ENCODE results near the gene KSR2.

DNA sequence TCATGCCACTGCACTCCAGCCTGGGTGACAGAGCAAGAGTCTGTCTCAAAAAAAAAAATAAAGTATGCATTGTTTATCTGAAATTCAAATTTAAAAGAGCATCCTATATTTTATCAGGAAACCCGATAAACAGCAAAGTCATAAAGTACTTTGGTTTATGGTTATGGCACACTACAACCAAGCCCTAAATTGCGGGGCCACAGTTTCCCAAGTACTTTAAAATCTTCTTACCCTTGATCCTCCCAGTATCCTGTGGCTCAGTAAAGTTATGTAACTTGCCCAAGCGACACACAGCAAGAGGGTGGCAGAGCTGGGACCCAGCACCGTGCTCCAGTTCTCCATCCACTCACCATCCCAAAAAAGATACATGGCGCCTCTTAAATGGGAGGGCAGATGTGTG lies 35.2 kb downstream of the KSR2 start:
- TF ChIP-seq, protein P1, sequence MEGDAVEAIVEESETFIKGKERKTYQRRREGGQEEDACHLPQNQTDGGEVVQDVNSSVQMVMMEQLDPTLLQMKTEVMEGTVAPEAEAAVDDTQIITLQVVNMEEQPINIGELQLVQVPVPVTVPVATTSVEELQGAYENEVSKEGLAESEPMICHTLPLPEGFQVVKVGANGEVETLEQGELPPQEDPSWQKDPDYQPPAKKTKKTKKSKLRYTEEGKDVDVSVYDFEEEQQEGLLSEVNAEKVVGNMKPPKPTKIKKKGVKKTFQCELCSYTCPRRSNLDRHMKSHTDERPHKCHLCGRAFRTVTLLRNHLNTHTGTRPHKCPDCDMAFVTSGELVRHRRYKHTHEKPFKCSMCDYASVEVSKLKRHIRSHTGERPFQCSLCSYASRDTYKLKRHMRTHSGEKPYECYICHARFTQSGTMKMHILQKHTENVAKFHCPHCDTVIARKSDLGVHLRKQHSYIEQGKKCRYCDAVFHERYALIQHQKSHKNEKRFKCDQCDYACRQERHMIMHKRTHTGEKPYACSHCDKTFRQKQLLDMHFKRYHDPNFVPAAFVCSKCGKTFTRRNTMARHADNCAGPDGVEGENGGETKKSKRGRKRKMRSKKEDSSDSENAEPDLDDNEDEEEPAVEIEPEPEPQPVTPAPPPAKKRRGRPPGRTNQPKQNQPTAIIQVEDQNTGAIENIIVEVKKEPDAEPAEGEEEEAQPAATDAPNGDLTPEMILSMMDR (IDR thresholded peaks at IDR 0.05; ENCODE audit: extremely low read depth in 1 of 2, insufficient read depth in 1 of 2, low read depth in 1 of 2, low read length in 2 of 2), result no peak
- no peak for TF ChIP-seq MYC (IDR thresholded peaks at IDR 0.05; ENCODE audit: low read depth, low read length)
- TF ChIP-seq POLR2A (IDR thresholded peaks at IDR 0.05; ENCODE audit: low read depth, low read length), result no peak
- TF ChIP-seq EZH2 (IDR thresholded peaks at IDR 0.05; ENCODE audit: borderline replicate concordance, low read depth, low read length, severe bottlenecking), result no peak
- TF ChIP-seq, protein P2, sequence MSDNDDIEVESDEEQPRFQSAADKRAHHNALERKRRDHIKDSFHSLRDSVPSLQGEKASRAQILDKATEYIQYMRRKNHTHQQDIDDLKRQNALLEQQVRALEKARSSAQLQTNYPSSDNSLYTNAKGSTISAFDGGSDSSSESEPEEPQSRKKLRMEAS (IDR thresholded peaks at IDR 0.05; ENCODE audit: insufficient read depth, insufficient read length), result no peak

Data from endothelial cell of umbilical vein (primary cell).